Fibroblast of lung (primary cell): ENCODE data around the gene GSG1L.

Experiments used
- CTCF ChIP-seq, 2 donors: IDR thresholded peaks in 1 of 2; conservative IDR thresholded peaks in 1 of 2; 1 replicate in 1 of 2; 2 replicates in 1 of 2; pipeline ENCODE4 v1.5.1; 2011 to 2012; ENCODE audit warnings: low read length in 2 of 2, control low read depth in 1 of 2, inconsistent platforms in 1 of 2, low read depth in 1 of 2, mild to moderate bottlenecking in 1 of 2
- EZH2 ChIP-seq: IDR thresholded peaks from 2 replicates; pipeline ENCODE4 v1.5.1; 2012; ENCODE audit warnings: low read length, control low read depth, mild to moderate bottlenecking; ENCODE audit errors: missing control alignments

DNA sequence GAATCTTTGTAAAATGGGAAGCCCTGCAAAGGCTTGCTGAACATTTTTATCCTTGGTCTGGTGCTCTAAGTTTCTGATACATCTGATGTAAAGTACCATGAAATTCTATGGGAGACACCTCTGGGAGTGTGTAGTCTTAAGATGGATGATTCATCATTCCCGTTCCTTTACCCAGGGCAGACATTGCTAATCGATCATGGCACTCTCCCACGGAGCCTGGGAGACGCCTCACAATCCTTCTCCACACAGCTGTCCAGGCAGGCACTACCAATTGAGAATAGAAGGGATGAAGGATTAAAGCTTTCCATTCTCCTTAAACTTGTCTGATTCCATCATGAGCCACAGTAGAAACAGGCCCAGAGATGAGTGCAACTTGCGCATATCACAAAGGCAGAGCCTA is 144.8 kb downstream of the GSG1L start:
- TF ChIP-seq CTCF (conservative IDR thresholded peaks at IDR 0.05 in 1 of 2, IDR thresholded peaks at IDR 0.05 in 1 of 2; ENCODE audit: low read depth in 1 of 2, low read length in 2 of 2) (no peak), EZH2 (no peak)
